ENCODE data around the gene USP21.

- TF ChIP-seq EZH2 (IDR thresholded peaks at IDR 0.05): no peak
- TF ChIP-seq POLR2AphosphoS5 (IDR thresholded peaks at IDR 0.05; ENCODE audit: borderline replicate concordance, low read depth, low read length): no peak
- TF ChIP-seq FOXP2 (optimal IDR thresholded peaks at IDR 0.05; ENCODE audit: control extremely low read depth, extremely low read length, insufficient read depth): no peak
These were observed 11.9 kb downstream of the USP21 start for GRCh38 chr1:161171191-161171590.
